Osteoblast (primary cell): ENCODE data around the gene PABPN1. TPM values are rescaled to one million over a fixed set of nuclear protein-coding genes. Genes with fewer than 3 reads are reported as not detected.

Experiments
- DNase-seq: peaks from one replicate; pipeline ENCODE4 v3.0.0; 2011; ENCODE audit warnings: low spot score, mixed read lengths; ENCODE audit not compliant: insufficient read length; ENCODE audit errors: missing footprints
- H2AFZ ChIP-seq: 2 replicates; pipeline ENCODE4 v1.6.0; 2011; ENCODE audit warnings: mild to moderate bottlenecking, low read length
- H3K27ac ChIP-seq: 2 replicates; pipeline ENCODE4 v1.5.1; 2011; ENCODE audit warnings: mild to moderate bottlenecking, low read depth, low read length, moderate library complexity
- H3K27me3 ChIP-seq: 2 replicates; pipeline ENCODE4 v1.6.0; 2012; ENCODE audit warnings: mild to moderate bottlenecking, control low read depth, inconsistent platforms, low read length, moderate library complexity; ENCODE audit not compliant: insufficient read depth
- H3K36me3 ChIP-seq: 2 replicates; pipeline ENCODE4 v1.5.1; 2011; ENCODE audit warnings: mild to moderate bottlenecking, low read length, control low read depth, moderate library complexity; ENCODE audit not compliant: insufficient read depth
- H3K4me1 ChIP-seq: 2 replicates; pipeline ENCODE4 v1.5.1; 2011; ENCODE audit warnings: mild to moderate bottlenecking, low read length, control low read depth, moderate library complexity; ENCODE audit not compliant: insufficient read depth
- H3K4me2 ChIP-seq: 2 replicates; pipeline ENCODE4 v1.6.0; 2011; ENCODE audit warnings: mild to moderate bottlenecking, low read length; ENCODE audit not compliant: insufficient read depth
- H3K4me3 ChIP-seq: fragments of 200-600 bp; sonication (generic); 3 replicates; pipeline ENCODE4 v1.5.1; 2012; ENCODE audit warnings: mild to moderate bottlenecking, low read length, inconsistent platforms; ENCODE audit not compliant: insufficient read depth
- H3K79me2 ChIP-seq: 2 replicates; pipeline ENCODE4 v1.6.0; 2012; ENCODE audit warnings: mild to moderate bottlenecking, low read length, control low read depth, inconsistent platforms; ENCODE audit not compliant: insufficient read depth
- H3K9me3 ChIP-seq: 2 replicates; pipeline ENCODE4 v1.5.1; 2011; ENCODE audit warnings: low read depth, low read length, control low read depth
- H4K20me1 ChIP-seq: 2 replicates; pipeline ENCODE4 v1.6.0; 2012; ENCODE audit warnings: mild to moderate bottlenecking, low read length, control low read depth; ENCODE audit not compliant: insufficient read depth
- total RNA-seq: library from RNA; depleted of rRNA; stranded (reverse); fragments of >200 nt; gene quantifications from 2 replicates; pipeline ENCODE4 v1.2.3, GENCODE V29; 2012
- TF ChIP-seq, protein P1 (sequence below): IDR thresholded peaks from 2 replicates; pipeline ENCODE4 v1.5.1; 2011; ENCODE audit warnings: mild to moderate bottlenecking, low read depth, low read length, moderate library complexity; ENCODE audit errors: extremely low read depth

Gene PABPN1
- total RNA-seq, 1 donor: 42.3 TPM

GRCh38 chr14:23345987-23346692 is 24.9 kb downstream of the PABPN1 start:
- H3K79me2 ChIP-seq: no peaks in the 10 kb centered on the region
- H4K20me1 ChIP-seq: peaks cover 2% of the 10 kb centered on the region
- H3K27ac ChIP-seq: no peak overlapping the region
- H3K4me2 ChIP-seq: no peak overlapping the region
- H3K27me3 ChIP-seq: no peaks in the 10 kb centered on the region
- H3K4me1 ChIP-seq: no peaks in the 10 kb centered on the region
- H3K4me3 ChIP-seq: no peak overlapping the region
- H2AFZ ChIP-seq: no peak overlapping the region
- H3K9me3 ChIP-seq: no peaks in the 10 kb centered on the region
- TF ChIP-seq, protein P1, sequence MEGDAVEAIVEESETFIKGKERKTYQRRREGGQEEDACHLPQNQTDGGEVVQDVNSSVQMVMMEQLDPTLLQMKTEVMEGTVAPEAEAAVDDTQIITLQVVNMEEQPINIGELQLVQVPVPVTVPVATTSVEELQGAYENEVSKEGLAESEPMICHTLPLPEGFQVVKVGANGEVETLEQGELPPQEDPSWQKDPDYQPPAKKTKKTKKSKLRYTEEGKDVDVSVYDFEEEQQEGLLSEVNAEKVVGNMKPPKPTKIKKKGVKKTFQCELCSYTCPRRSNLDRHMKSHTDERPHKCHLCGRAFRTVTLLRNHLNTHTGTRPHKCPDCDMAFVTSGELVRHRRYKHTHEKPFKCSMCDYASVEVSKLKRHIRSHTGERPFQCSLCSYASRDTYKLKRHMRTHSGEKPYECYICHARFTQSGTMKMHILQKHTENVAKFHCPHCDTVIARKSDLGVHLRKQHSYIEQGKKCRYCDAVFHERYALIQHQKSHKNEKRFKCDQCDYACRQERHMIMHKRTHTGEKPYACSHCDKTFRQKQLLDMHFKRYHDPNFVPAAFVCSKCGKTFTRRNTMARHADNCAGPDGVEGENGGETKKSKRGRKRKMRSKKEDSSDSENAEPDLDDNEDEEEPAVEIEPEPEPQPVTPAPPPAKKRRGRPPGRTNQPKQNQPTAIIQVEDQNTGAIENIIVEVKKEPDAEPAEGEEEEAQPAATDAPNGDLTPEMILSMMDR: no peak
- no peaks in the 10 kb centered on the region for H3K36me3 ChIP-seq
- peak; percentile 30 for DNase-seq

GRCh38 chr14:23346693-23347405 is 25.6 kb downstream of the PABPN1 start:
- H3K27ac ChIP-seq: no peak overlapping the region
- no peak overlapping the region for H3K4me2 ChIP-seq
- peaks cover 5% of the 10 kb centered on the region for H4K20me1 ChIP-seq
- no peaks in the 10 kb centered on the region for H3K79me2 ChIP-seq
- DNase-seq: peak; percentile 62
- no peak overlapping the region for H2AFZ ChIP-seq
- no peak overlapping the region for H3K4me3 ChIP-seq
- H3K27me3 ChIP-seq: no peaks in the 10 kb centered on the region
- no peaks in the 10 kb centered on the region for H3K9me3 ChIP-seq
- no peaks in the 10 kb centered on the region for H3K36me3 ChIP-seq
- peaks cover 2% of the 10 kb centered on the region for H3K4me1 ChIP-seq
- TF ChIP-seq, protein P1: no peak

DNA sequence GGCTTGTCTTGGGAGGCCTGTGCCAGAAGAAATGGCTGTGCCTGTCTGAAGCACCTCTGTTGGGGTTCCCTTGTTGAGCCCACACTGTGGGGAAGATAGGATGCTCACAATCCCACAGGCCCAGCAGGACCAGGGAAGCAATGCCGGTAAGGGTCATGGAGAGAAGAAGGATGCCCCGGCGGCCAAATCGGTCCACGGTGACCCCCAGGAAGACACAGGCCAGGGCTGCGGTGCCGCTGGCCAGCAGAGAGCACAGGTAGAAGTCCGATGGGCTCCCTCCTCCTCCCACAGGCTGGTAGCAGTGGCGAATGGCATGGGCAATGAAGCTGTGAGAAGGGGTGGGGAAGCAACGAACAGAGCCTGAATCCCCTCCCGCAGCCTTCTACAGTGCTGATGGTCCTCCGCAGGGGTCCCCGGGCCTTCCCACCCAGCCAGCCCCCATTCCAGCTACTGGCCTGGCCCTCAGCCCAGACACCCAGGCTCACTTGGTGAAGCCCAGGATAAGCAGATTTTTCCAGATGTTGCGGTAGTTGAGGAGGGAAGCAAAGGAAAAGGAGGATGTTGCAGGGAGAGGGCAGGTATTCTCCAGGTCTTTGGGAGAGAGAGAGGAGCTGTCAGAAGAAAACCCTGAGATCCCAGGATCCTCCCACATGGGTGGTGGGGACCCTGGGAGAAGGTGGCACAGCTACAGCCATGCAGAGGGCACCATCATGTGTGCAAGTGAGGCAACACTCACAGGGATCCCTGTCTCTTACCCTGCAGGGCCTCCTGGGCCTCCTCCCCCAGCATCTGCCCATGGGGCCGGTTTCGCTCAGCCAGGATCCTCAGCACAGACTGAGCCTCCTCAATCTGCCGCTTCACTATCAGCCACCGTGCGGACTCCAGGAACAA is 26.4 kb downstream of the PABPN1 start:
- no peak overlapping the region for H2AFZ ChIP-seq
- DNase-seq: peak; percentile 50
- H4K20me1 ChIP-seq: peaks cover 5% of the 10 kb centered on the region
- no peak overlapping the region for H3K4me3 ChIP-seq
- TF ChIP-seq, protein P1: no peak
- peaks cover 4% of the 10 kb centered on the region for H3K4me1 ChIP-seq
- H3K9me3 ChIP-seq: no peaks in the 10 kb centered on the region
- no peaks in the 10 kb centered on the region for H3K27me3 ChIP-seq
- H3K36me3 ChIP-seq: no peaks in the 10 kb centered on the region
- H3K79me2 ChIP-seq: no peaks in the 10 kb centered on the region
- no peak overlapping the region for H3K4me2 ChIP-seq
- no peak overlapping the region for H3K27ac ChIP-seq

GRCh38 chr14:23348297-23348655 is 27.0 kb downstream of the PABPN1 start:
- no peak overlapping the region for H3K27ac ChIP-seq
- H3K9me3 ChIP-seq: no peaks in the 10 kb centered on the region
- no peak overlapping the region for H2AFZ ChIP-seq
- H3K4me1 ChIP-seq: peaks cover 7% of the 10 kb centered on the region
- no peak overlapping the region for H3K4me3 ChIP-seq
- H3K36me3 ChIP-seq: no peaks in the 10 kb centered on the region
- H3K4me2 ChIP-seq: no peak overlapping the region
- TF ChIP-seq, protein P1: no peak
- DNase-seq: peak; percentile 63
- peaks cover 5% of the 10 kb centered on the region for H4K20me1 ChIP-seq
- H3K79me2 ChIP-seq: no peaks in the 10 kb centered on the region
- H3K27me3 ChIP-seq: no peaks in the 10 kb centered on the region
